Neuronal stem cell (in vitro differentiated cells): ENCODE results near the gene VIP.

Experiments used
- DNase-seq: peaks from one replicate; pipeline ENCODE4 v3.0.0-alpha.2; 2013; ENCODE audit warnings: low spot score
- H2AFZ ChIP-seq: one replicate; pipeline ENCODE4 v1.6.1; 2013; ENCODE audit warnings: mild to moderate bottlenecking, low read length, inconsistent platforms
- H2AK5ac ChIP-seq: 2 replicates; pipeline ENCODE4 v1.6.1; 2013; ENCODE audit warnings: low read depth, mild to moderate bottlenecking, inconsistent platforms, low read length, moderate library complexity, mixed read lengths
- H2BK120ac ChIP-seq: 2 replicates; pipeline ENCODE4 v1.6.1; 2013; ENCODE audit warnings: low read depth, mild to moderate bottlenecking, inconsistent platforms, low read length, moderate library complexity, mixed read lengths
- H2BK12ac ChIP-seq: one replicate; pipeline ENCODE4 v1.6.1; 2013; ENCODE audit warnings: low read length, inconsistent platforms
- H2BK15ac ChIP-seq: 2 replicates; pipeline ENCODE4 v1.6.1; 2013; ENCODE audit warnings: mild to moderate bottlenecking, low read length, inconsistent platforms, mixed read lengths
- H2BK5ac ChIP-seq: one replicate; pipeline ENCODE4 v1.6.1; 2013; ENCODE audit warnings: inconsistent platforms, mild to moderate bottlenecking, low read length, moderate library complexity
- H3K14ac ChIP-seq: one replicate; pipeline ENCODE4 v1.6.1; 2013; ENCODE audit warnings: low read length, inconsistent platforms
- H3K18ac ChIP-seq: 2 replicates; pipeline ENCODE4 v1.6.1; 2013; ENCODE audit warnings: low read length, inconsistent platforms
- H3K23ac ChIP-seq: 2 replicates; pipeline ENCODE4 v1.6.1; 2013; ENCODE audit warnings: low read depth, mild to moderate bottlenecking, mixed read lengths, low read length, inconsistent platforms; ENCODE audit not compliant: poor library complexity
- H3K27ac ChIP-seq: replicated peaks from 3 replicates; pipeline ENCODE4 v1.5.1; 2013; ENCODE audit warnings: low read length, inconsistent platforms
- H3K27me3 ChIP-seq, 3 experiments: 2 replicates each; pipeline ENCODE4 v1.6.1; 2013; ENCODE audit warnings: low read length in 3 of 3, mild to moderate bottlenecking in 2 of 3, inconsistent platforms in 1 of 3, low read depth in 1 of 3, mixed read lengths in 1 of 3, moderate library complexity in 1 of 3; ENCODE audit not compliant: control insufficient read depth in 3 of 3, insufficient read depth in 3 of 3
- H3K36me3 ChIP-seq, 2 donors: replicated peaks in 1 of 2; 2 replicates each; pipeline ENCODE4 v1.6.1; 2013; ENCODE audit warnings: low read length in 2 of 2; ENCODE audit not compliant: control insufficient read depth in 2 of 2, insufficient read depth in 2 of 2
- H3K4ac ChIP-seq: 2 replicates; pipeline ENCODE4 v1.6.1; 2013; ENCODE audit warnings: inconsistent platforms, mild to moderate bottlenecking, low read length, moderate library complexity
- H3K4me1 ChIP-seq, 2 donors: 1 replicate in 1 of 2; 2 replicates in 1 of 2; pipeline ENCODE4 v1.6.1; 2013; ENCODE audit warnings: low read length in 2 of 2, low read depth in 1 of 2; ENCODE audit not compliant: control insufficient read depth in 2 of 2, insufficient read depth in 1 of 2
- H3K4me2 ChIP-seq: one replicate; pipeline ENCODE4 v1.6.1; 2013; ENCODE audit warnings: mild to moderate bottlenecking, low read length, inconsistent platforms; ENCODE audit not compliant: insufficient read depth, poor library complexity, severe bottlenecking
- H3K4me3 ChIP-seq, 2 donors: 2 replicates each; pipeline ENCODE4 v1.5.1; 2013; ENCODE audit warnings: low read length in 2 of 2, mild to moderate bottlenecking in 2 of 2, inconsistent platforms in 1 of 2, moderate library complexity in 1 of 2
- H3K79me1 ChIP-seq: one replicate; pipeline ENCODE4 v1.6.1; 2013; ENCODE audit warnings: low read depth, mild to moderate bottlenecking, inconsistent platforms, low read length, moderate library complexity
- H3K9ac ChIP-seq: one replicate; pipeline ENCODE4 v1.6.1; 2013; ENCODE audit warnings: mild to moderate bottlenecking, low read depth, low read length, inconsistent platforms; ENCODE audit not compliant: poor library complexity
- H3K9me3 ChIP-seq, 2 donors: replicated peaks in 1 of 2; 2 replicates each; pipeline versions ENCODE3 to v1.6.1; 2013; ENCODE audit warnings: low read length in 2 of 2, mild to moderate bottlenecking in 2 of 2, inconsistent platforms in 1 of 2, low read depth in 1 of 2, mixed read lengths in 1 of 2, moderate library complexity in 1 of 2; ENCODE audit not compliant: control insufficient read depth in 2 of 2, insufficient read depth in 1 of 2
- H4K8ac ChIP-seq: one replicate; pipeline ENCODE4 v1.6.1; 2013; ENCODE audit warnings: low read depth, mild to moderate bottlenecking, inconsistent platforms, low read length, moderate library complexity
- H4K91ac ChIP-seq: one replicate; pipeline ENCODE4 v1.6.1; 2013; ENCODE audit warnings: low read length, low read depth, mild to moderate bottlenecking, inconsistent platforms; ENCODE audit not compliant: poor library complexity
- WGBS, 2 donors: extraction: QIAGEN DNeasy Blood & Tissue Kit; methylation state at CpG; one replicate each; pipeline ENCODE4 v1.1.7; 2013; ENCODE audit warnings: missing lambda C conversion rate in 2 of 2, mixed read lengths in 1 of 2; ENCODE audit not compliant: insufficient read length in 2 of 2, insufficient replicate concordance in 1 of 2; ENCODE audit errors: extremely low coverage in 2 of 2; 5-methylcytosine and 5-hydroxymethylcytosine counted together

VIP gene

GRCh38 chr6:152705327-152705726 is 45.3 kb upstream of the VIP start:
- H4K8ac ChIP-seq, result no peak overlapping the region

GRCh38 chr6:152716322-152716721 is 34.3 kb upstream of the VIP start:
- no peak overlapping the region for H2BK120ac ChIP-seq
- no CpG with 5 or more reads among the region's 3 CpGs for whole genome bisulfite sequencing, 2 donors

More at GRCh38 chr6:152705327-152705726, 45.3 kb upstream of the VIP start:
- Histone ChIP-seq H3K27me3 (no peaks in the 10 kb centered on the region), H3K14ac (no peak overlapping the region), H3K79me1 (no peaks in the 10 kb centered on the region), H3K4me1 (peaks cover 0 to 1% of the 10 kb centered on the region in 2 donors), H2AFZ (no peak overlapping the region), H3K9ac (no peak overlapping the region), H4K91ac (no peak overlapping the region), H2BK120ac (no peak overlapping the region), H2AK5ac (no peak overlapping the region), H3K36me3 (no peaks in the 10 kb centered on the region), H2BK12ac (no peak overlapping the region), H3K4me2 (no peak overlapping the region), H3K18ac (no peak overlapping the region), H3K23ac (no peak overlapping the region), H2BK5ac (no peak overlapping the region), H3K27ac (no peak overlapping the region), H3K4ac (no peak overlapping the region), H2BK15ac (no peak overlapping the region), H3K9me3 (no peaks in the 10 kb centered on the region), H3K4me3 (no peak overlapping the region)
- WGBS, 2 donors, result no CpG with 5 or more reads among the region's 2 CpGs
- DNase-seq, result no peak

GRCh38 chr6:152720974-152721373 is 29.6 kb upstream of the VIP start:
- no CpG with 5 or more reads among the region's 3 CpGs for WGBS, 2 donors
- Histone ChIP-seq H3K4me2 (no peak overlapping the region), H2BK120ac (no peak overlapping the region), H3K23ac (no peak overlapping the region), H3K9me3 (no peaks in the 10 kb centered on the region), H2BK5ac (no peak overlapping the region), H2BK12ac (no peak overlapping the region), H3K27me3 (no peaks in the 10 kb centered on the region), H3K14ac (no peak overlapping the region), H4K91ac (no peak overlapping the region), H3K79me1 (no peaks in the 10 kb centered on the region), H3K4me3 (no peak overlapping the region), H3K27ac (no peak overlapping the region), H3K4ac (no peak overlapping the region), H3K18ac (no peak overlapping the region), H3K36me3 (no peaks in the 10 kb centered on the region), H4K8ac (no peak overlapping the region), H3K9ac (no peak overlapping the region), H2AK5ac (no peak overlapping the region), H2BK15ac (no peak overlapping the region), H2AFZ (no peak overlapping the region), H3K4me1 (no peaks in the 10 kb centered on the region)
- no peak for DNase-seq

More at GRCh38 chr6:152716322-152716721, 34.3 kb upstream of the VIP start:
- Histone ChIP-seq H3K27me3 (no peaks in the 10 kb centered on the region), H3K4me3 (no peak overlapping the region), H3K9me3 (no peaks in the 10 kb centered on the region), H3K36me3 (no peaks in the 10 kb centered on the region), H4K8ac (no peak overlapping the region), H2BK5ac (no peak overlapping the region), H2BK15ac (no peak overlapping the region), H2BK12ac (no peak overlapping the region), H3K4me1 (no peaks in the 10 kb centered on the region), H2AFZ (no peak overlapping the region), H3K18ac (no peak overlapping the region), H3K23ac (no peak overlapping the region), H2AK5ac (no peak overlapping the region), H3K4ac (no peak overlapping the region), H3K4me2 (no peak overlapping the region), H3K79me1 (no peaks in the 10 kb centered on the region), H3K14ac (no peak overlapping the region), H3K9ac (no peak overlapping the region), H3K27ac (no peak overlapping the region), H4K91ac (no peak overlapping the region)
- no peak for DNase-seq

GRCh38 chr6:152721956-152722355 is 28.6 kb upstream of the VIP start:
- no CpG with 5 or more reads among the region's 4 CpGs for WGBS, 2 donors
- DNase-seq, result no peak

More at GRCh38 chr6:152721956-152722355, 28.6 kb upstream of the VIP start:
- H2BK15ac ChIP-seq, result no peak overlapping the region
- H2BK12ac ChIP-seq, result no peak overlapping the region
- no peaks in the 10 kb centered on the region for H3K27me3 ChIP-seq
- H3K4me2 ChIP-seq, result no peak overlapping the region
- no peak overlapping the region for H4K8ac ChIP-seq
- H3K9ac ChIP-seq, result no peak overlapping the region
- no peak overlapping the region for H3K18ac ChIP-seq
- H3K9me3 ChIP-seq, result no peaks in the 10 kb centered on the region
- H3K4me3 ChIP-seq, result no peak overlapping the region
- no peak overlapping the region for H2AK5ac ChIP-seq
- H2BK120ac ChIP-seq, result no peak overlapping the region
- H2BK5ac ChIP-seq, result no peak overlapping the region
- no peaks in the 10 kb centered on the region for H3K4me1 ChIP-seq
- no peaks in the 10 kb centered on the region for H3K36me3 ChIP-seq
- H3K14ac ChIP-seq, result no peak overlapping the region
- no peak overlapping the region for H4K91ac ChIP-seq
- H3K23ac ChIP-seq, result no peak overlapping the region
- H2AFZ ChIP-seq, result no peak overlapping the region
- no peak overlapping the region for H3K27ac ChIP-seq
- H3K79me1 ChIP-seq, result no peaks in the 10 kb centered on the region
- H3K4ac ChIP-seq, result no peak overlapping the region
